Iris pigment epithelial cell (primary cell): ENCODE results near the gene DUSP2.

Experiments used
- DNase-seq: peaks from one replicate; pipeline ENCODE4 v3.0.0-alpha.2; 2011; ENCODE audit warnings: low read depth

The DUSP2 gene

GRCh38 chr2:96145036-96145847, at the start of gene DUSP2:
Gene DUSP2, minus strand, starts transcription at chr2:96145440. Its CDS starts 86 bp downstream, at chr2:96145354.
- DNase-seq, result peak; percentile 69

GRCh38 chr2:96191937-96192670, 46.9 kb upstream of the DUSP2 start:
- no peak for DNase-seq

GRCh38 chr2:96188821-96189526, 43.7 kb upstream of the DUSP2 start:
- peak; percentile 35 for DNase-seq

- no peak for DNase-seq
Observed at GRCh38 chr2:96186562-96186961, 41.3 kb upstream of the DUSP2 start.

- DNase-seq, result no peak
Observed at GRCh38 chr2:96185516-96185915, 40.3 kb upstream of the DUSP2 start.

- DNase-seq, result no peak
Observed at GRCh38 chr2:96184989-96185388, 39.7 kb upstream of the DUSP2 start.

GRCh38 chr2:96184188-96184587, 38.9 kb upstream of the DUSP2 start:
- no peak for DNase-seq

GRCh38 chr2:96181529-96181928, 36.3 kb upstream of the DUSP2 start:
- DNase-seq, result no peak

GRCh38 chr2:96180521-96180920, 35.3 kb upstream of the DUSP2 start:
- no peak for DNase-seq

- no peak for DNase-seq
Observed at GRCh38 chr2:96180002-96180401, 34.8 kb upstream of the DUSP2 start.

GRCh38 chr2:96176661-96177060, 31.4 kb upstream of the DUSP2 start:
- no peak for DNase-seq

GRCh38 chr2:96175951-96176350, 30.7 kb upstream of the DUSP2 start:
- peak; percentile 82 for DNase-seq

GRCh38 chr2:96174251-96175144, 29.3 kb upstream of the DUSP2 start:
- DNase-seq, result peak; percentile 50

GRCh38 chr2:96171831-96172230, 26.6 kb upstream of the DUSP2 start:
- DNase-seq, result no peak

GRCh38 chr2:96170626-96171025, 25.4 kb upstream of the DUSP2 start:
- no peak for DNase-seq

GRCh38 chr2:96169868-96170507, 24.7 kb upstream of the DUSP2 start:
- no peak for DNase-seq

GRCh38 chr2:96167407-96168013, 22.3 kb upstream of the DUSP2 start:
- no peak for DNase-seq

GRCh38 chr2:96164459-96165184, 19.4 kb upstream of the DUSP2 start:
- no peak for DNase-seq

- DNase-seq, result no peak
Observed at GRCh38 chr2:96163768-96164429, 18.7 kb upstream of the DUSP2 start.

- no peak for DNase-seq
Observed at GRCh38 chr2:96163415-96163767, 18.2 kb upstream of the DUSP2 start.
